Mucosa of descending colon (tissue), 3 donors: ENCODE data around the gene DMRT1. TPM values are rescaled to one million over a fixed set of nuclear protein-coding genes. Genes with fewer than 3 reads are reported as not detected.

ENCODE experiments used
- ATAC-seq: fragments of 200-7000 bp; cut with Tn5 transposase; one replicate; pipeline ENCODE4 v1.9.1; 2020; ENCODE audit warnings: mild to moderate bottlenecking, moderate library complexity
- DNase-seq, 3 donors: peaks; one replicate each; pipeline ENCODE4 v3.0.0-alpha.2; 2020
- H3K36me3 ChIP-seq: fragments of 200-600 bp; one replicate; pipeline ENCODE4 v1.8.0; 2021; ENCODE audit warnings: low read depth, mild to moderate bottlenecking
- H3K4me1 ChIP-seq: fragments of 200-600 bp; one replicate; pipeline ENCODE4 v1.8.0; 2021; ENCODE audit warnings: low read depth, mild to moderate bottlenecking
- H3K4me3 ChIP-seq: fragments of 200-600 bp; one replicate; pipeline ENCODE4 v1.8.0; 2021; ENCODE audit warnings: mild to moderate bottlenecking
- H3K9me3 ChIP-seq: fragments of 200-600 bp; one replicate; pipeline ENCODE4 v1.8.0; 2021; ENCODE audit warnings: mild to moderate bottlenecking
- CTCF ChIP-seq: fragments of 200-600 bp; IDR thresholded peaks from one replicate; pipeline ENCODE4 v1.8.0; 2022; ENCODE audit warnings: antibody characterized with exemption, mild to moderate bottlenecking
- intact Hi-C, 2 donors: fragments of 100-400 bp; cut with DNase I in 1 of 2; cut with micrococcal nuclease in 1 of 2; formaldehyde crosslinking; loops; one replicate each; pipeline versions ENCODE4 v1.11.0 to v1.11.1; 2022; cut with DNase I, micrococcal nuclease
- total RNA-seq, 3 donors: library from RNA; stranded (reverse); fragmentation: NEBNext Ultra II Directional in 2 of 3; extraction: Animal tissue kit (Norgen Biotek cat#: 25700) in 2 of 3; gene quantifications; one replicate each; pipeline versions ENCODE4 v1.2.1 to v1.2.4, GENCODE V29; 2021 to 2023
- donor health status: DM: no; HTN: no; CAD: no; lungs with moderate emphysema.
- donor health status: DM: no; HTN: no; CAD: no.
- donor health status: DM: no; HTN: yes; CAD: no.

The DMRT1 gene
- total RNA-seq, 3 donors from 2014 or later = not detected

GRCh38 chr9:976258-976942 lies 134.9 kb downstream of the DMRT1 start, which contains the start of gene DMRT3:
Gene DMRT3, plus strand, starts transcription at chr9:976655. Its CDS starts 347 bp downstream, at chr9:977002.
- intact Hi-C loops = no loop called here
- Histone ChIP-seq H3K36me3 (no peaks in the 10 kb centered on the region), H3K9me3 (no peaks in the 10 kb centered on the region), H3K4me1 (peaks cover 24% of the 10 kb centered on the region), H3K4me3 (no peak within 1 kb of the TSS)
- TF ChIP-seq CTCF = no peak
- DNase-seq (no peak), ATAC-seq (peak; percentile 25)

- intact Hi-C loops = no loop called here
- DNase-seq (no peak), ATAC-seq (peak; percentile 41)
- TF ChIP-seq CTCF = no peak
- no peaks in the 10 kb centered on the region for H3K36me3 ChIP-seq
- peaks cover 18% of the 10 kb centered on the region for H3K4me1 ChIP-seq
- no peaks in the 10 kb centered on the region for H3K9me3 ChIP-seq
- no peak overlapping the region for H3K4me3 ChIP-seq
Measured at GRCh38 chr9:976943-977837, 135.7 kb downstream of the DMRT1 start.

GRCh38 chr9:977838-978830 lies 136.6 kb downstream of the DMRT1 start:
- intact Hi-C loops = no loop called here
- DNase-seq (no peak), ATAC-seq (no peak)
- H3K9me3 ChIP-seq = no peaks in the 10 kb centered on the region
- no peak overlapping the region for H3K4me3 ChIP-seq
- H3K36me3 ChIP-seq = no peaks in the 10 kb centered on the region
- peaks cover 11% of the 10 kb centered on the region for H3K4me1 ChIP-seq
- no peak for TF ChIP-seq CTCF

GRCh38 chr9:979983-980382 lies 138.5 kb downstream of the DMRT1 start:
- Histone ChIP-seq H3K9me3 (no peaks in the 10 kb centered on the region), H3K36me3 (no peaks in the 10 kb centered on the region), H3K4me1 (peaks cover 11% of the 10 kb centered on the region), H3K4me3 (no peak overlapping the region)
- intact Hi-C loops = no loop called here
- DNase-seq (no peak), ATAC-seq (no peak)
- no peak for TF ChIP-seq CTCF

GRCh38 chr9:980640-981039 lies 139.1 kb downstream of the DMRT1 start:
- H3K9me3 ChIP-seq = no peaks in the 10 kb centered on the region
- intact Hi-C loops = no loop called here
- ATAC-seq = no peak
- H3K4me3 ChIP-seq = no peak overlapping the region
- H3K36me3 ChIP-seq = no peaks in the 10 kb centered on the region
- no peak for DNase-seq
- H3K4me1 ChIP-seq = peaks cover 11% of the 10 kb centered on the region
- no peak for TF ChIP-seq CTCF
